WTC11 (cell line): ENCODE data around the gene ZNF414. TPM values are rescaled to one million over a fixed set of nuclear protein-coding genes. Genes with fewer than 3 reads are reported as not detected.
A peak's percentile ranks its signal among the peaks of the same experiment; 100 is the strongest.

Experiments used
- AFF4 ChIP-seq: sonication (generic); formaldehyde crosslinking; IDR thresholded peaks from 2 replicates; pipeline ENCODE4 v1.8.1; 2023; ENCODE audit warnings: mild to moderate bottlenecking, missing genetic modification reagents, borderline replicate concordance
- CREM ChIP-seq: sonication (generic); formaldehyde crosslinking; IDR thresholded peaks from 2 replicates; pipeline ENCODE4 v1.8.1; 2022; ENCODE audit warnings: mild to moderate bottlenecking, missing genetic modification reagents, moderate library complexity
- EMX1 ChIP-seq: fragments of 250-450 bp; sonication (Bioruptor Pico); IDR thresholded peaks from 2 replicates; pipeline ENCODE4 v1.8.0; 2021; ENCODE audit warnings: mild to moderate bottlenecking
- ESRRA ChIP-seq: sonication (generic); formaldehyde crosslinking; IDR thresholded peaks from 2 replicates; pipeline ENCODE4 v1.8.1; 2022; ENCODE audit warnings: mild to moderate bottlenecking, missing genetic modification reagents, borderline replicate concordance
- FOXJ3 ChIP-seq: sonication (generic); formaldehyde crosslinking; IDR thresholded peaks from 2 replicates; pipeline ENCODE4 v1.9.0; 2021; ENCODE audit warnings: missing genetic modification reagents, mild to moderate bottlenecking, borderline replicate concordance
- FOXP1 ChIP-seq: sonication (generic); formaldehyde crosslinking; IDR thresholded peaks from 2 replicates; pipeline ENCODE4 v1.8.0; 2022; ENCODE audit warnings: missing genetic modification reagents, mild to moderate bottlenecking, moderate library complexity, borderline replicate concordance
- GABPB1 ChIP-seq: sonication (generic); formaldehyde crosslinking; IDR thresholded peaks from 2 replicates; pipeline ENCODE4 v1.8.1; 2023; ENCODE audit warnings: mild to moderate bottlenecking, missing genetic modification reagents
- IRF1 ChIP-seq: sonication (generic); formaldehyde crosslinking; IDR thresholded peaks from 2 replicates; pipeline ENCODE4 v1.8.0; 2023; ENCODE audit warnings: missing genetic modification reagents
- JAZF1 ChIP-seq: fragments of 250-450 bp; sonication (Bioruptor Pico); IDR thresholded peaks from 2 replicates; pipeline ENCODE4 v1.9.0; 2021; ENCODE audit warnings: moderate library complexity, mild to moderate bottlenecking, inconsistent platforms
- MAX ChIP-seq: sonication (generic); formaldehyde crosslinking; IDR thresholded peaks from 2 replicates; pipeline ENCODE4 v1.8.0; 2022; ENCODE audit warnings: mild to moderate bottlenecking, missing genetic modification reagents
- NFE2L1 ChIP-seq: sonication (generic); formaldehyde crosslinking; IDR thresholded peaks from 2 replicates; pipeline ENCODE4 v1.8.1; 2023; ENCODE audit warnings: missing genetic modification reagents
- PREB ChIP-seq: sonication (generic); formaldehyde crosslinking; IDR thresholded peaks from 2 replicates; pipeline ENCODE4 v1.8.1; 2022; ENCODE audit warnings: mild to moderate bottlenecking, missing genetic modification reagents, moderate library complexity, borderline replicate concordance
- RELA ChIP-seq: sonication (generic); formaldehyde crosslinking; IDR thresholded peaks from 2 replicates; pipeline ENCODE4 v1.8.1; 2022; ENCODE audit warnings: missing genetic modification reagents, mild to moderate bottlenecking, borderline replicate concordance
- ZNF138 ChIP-seq: sonication (generic); formaldehyde crosslinking; conservative IDR thresholded peaks from 2 replicates; pipeline ENCODE4 v1.8.1; 2022; ENCODE audit warnings: mild to moderate bottlenecking, moderate library complexity, missing genetic modification reagents
- ZNF263 ChIP-seq: sonication (generic); formaldehyde crosslinking; IDR thresholded peaks from 2 replicates; pipeline ENCODE4 v1.8.1; 2022; ENCODE audit warnings: low read depth, mild to moderate bottlenecking, moderate library complexity, missing genetic modification reagents
- ZNF317 ChIP-seq: sonication (generic); formaldehyde crosslinking; IDR thresholded peaks from 2 replicates; pipeline ENCODE4 v1.8.1; 2023; ENCODE audit warnings: low read depth, mild to moderate bottlenecking, moderate library complexity, missing genetic modification reagents, borderline replicate concordance
- ZNF423 ChIP-seq: fragments of 250-450 bp; sonication (Bioruptor Pico); IDR thresholded peaks from 2 replicates; pipeline ENCODE4 v2.1.2; 2022; ENCODE audit warnings: mild to moderate bottlenecking, moderate library complexity
- total RNA-seq: library from RNA; stranded (reverse); gene quantifications from 3 replicates; pipeline ENCODE4 v1.2.3, GENCODE V29; 2021
- TF ChIP-seq, protein P1 (sequence below): sonication (generic); formaldehyde crosslinking; IDR thresholded peaks from 2 replicates; pipeline ENCODE4 v1.8.0; 2023; ENCODE audit warnings: mild to moderate bottlenecking, missing genetic modification reagents
- TF ChIP-seq, protein P2 (sequence below): sonication (generic); formaldehyde crosslinking; IDR thresholded peaks from 2 replicates; pipeline ENCODE4 v1.8.0; 2022; ENCODE audit warnings: missing genetic modification reagents
- TF ChIP-seq, protein P3 (sequence below): sonication (generic); formaldehyde crosslinking; IDR thresholded peaks from 2 replicates; pipeline ENCODE4 v1.8.1; 2022; ENCODE audit warnings: low read depth, missing genetic modification reagents, borderline replicate concordance
- TF ChIP-seq, protein P4 (sequence below): sonication (generic); formaldehyde crosslinking; IDR thresholded peaks from 2 replicates; pipeline ENCODE4 v1.8.0; 2022; ENCODE audit warnings: mild to moderate bottlenecking, missing genetic modification reagents
- TF ChIP-seq, protein P5 (sequence below): sonication (generic); formaldehyde crosslinking; IDR thresholded peaks from 2 replicates; pipeline ENCODE4 v1.8.1; 2023; ENCODE audit warnings: mild to moderate bottlenecking, missing genetic modification reagents, moderate library complexity

Gene ZNF414
- total RNA-seq, 1 experiment from 2014 or later: 38.2 TPM

DNA sequence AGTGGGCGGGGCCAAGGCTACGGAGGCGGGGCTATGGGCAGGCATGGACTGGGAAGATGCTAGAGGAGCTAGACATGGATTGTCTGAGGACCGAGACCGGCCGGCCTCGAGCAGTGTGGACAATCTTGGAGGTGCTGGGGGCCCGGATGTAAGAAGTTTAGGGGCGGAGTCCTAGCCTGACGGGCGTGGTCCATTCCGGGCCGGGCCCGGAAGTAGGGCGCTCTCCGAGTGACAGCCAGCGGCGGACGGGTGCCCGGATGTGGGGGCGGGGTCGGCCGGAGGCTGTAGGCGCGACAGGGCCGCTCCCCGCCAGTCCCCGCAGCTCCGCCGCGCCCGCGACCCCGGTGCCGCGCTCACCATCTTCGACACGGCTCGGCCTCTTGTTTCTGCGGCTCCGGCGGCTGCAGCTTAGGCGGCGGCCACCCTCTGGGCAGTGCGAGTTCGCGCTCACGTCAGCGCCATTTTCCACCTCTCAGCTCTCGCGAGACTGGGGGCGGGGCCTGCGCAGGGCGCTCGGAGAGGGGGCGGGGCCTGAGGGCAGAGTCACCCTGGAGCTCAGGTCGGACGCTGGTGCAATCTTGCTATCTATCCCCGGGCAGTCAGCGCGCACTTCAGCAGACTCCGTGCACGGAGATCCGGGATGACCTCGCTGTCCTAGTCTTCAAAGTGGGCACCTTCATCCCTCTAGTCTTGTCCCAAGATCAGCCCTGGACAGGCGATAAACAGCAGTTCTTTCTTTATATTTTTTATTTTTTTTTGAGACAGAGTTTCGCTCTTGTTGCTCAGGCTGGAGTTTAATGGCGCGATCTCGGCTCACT is at the start of gene ZNF414 (continued):
- TF ChIP-seq AFF4 (no peak), ESRRA (CRISPR knock-in tag) (no peak), FOXP1 (CRISPR knock-in tag) (peak; percentile 89; the same call in 1 of the 2 replicates), CREM (CRISPR knock-in tag) (no peak; the same call in 1 of the 2 replicates), NFE2L1 (CRISPR knock-in tag) (no peak), IRF1 (CRISPR knock-in tag) (no peak), ZNF423 (CRISPR knock-in tag) (no peak), PREB (no peak), MAX (CRISPR knock-in tag) (peak; percentile 73), EMX1 (CRISPR knock-in tag) (no peak), ZNF263 (CRISPR knock-in tag) (no peak), RELA (CRISPR knock-in tag) (no peak), ZNF317 (CRISPR knock-in tag) (no peak), ZNF138 (CRISPR knock-in tag) (no peak), FOXJ3 (CRISPR knock-in tag) (no peak), GABPB1 (peak; percentile 86), JAZF1 (CRISPR knock-in tag) (no peak)
- TF ChIP-seq, protein P1, sequence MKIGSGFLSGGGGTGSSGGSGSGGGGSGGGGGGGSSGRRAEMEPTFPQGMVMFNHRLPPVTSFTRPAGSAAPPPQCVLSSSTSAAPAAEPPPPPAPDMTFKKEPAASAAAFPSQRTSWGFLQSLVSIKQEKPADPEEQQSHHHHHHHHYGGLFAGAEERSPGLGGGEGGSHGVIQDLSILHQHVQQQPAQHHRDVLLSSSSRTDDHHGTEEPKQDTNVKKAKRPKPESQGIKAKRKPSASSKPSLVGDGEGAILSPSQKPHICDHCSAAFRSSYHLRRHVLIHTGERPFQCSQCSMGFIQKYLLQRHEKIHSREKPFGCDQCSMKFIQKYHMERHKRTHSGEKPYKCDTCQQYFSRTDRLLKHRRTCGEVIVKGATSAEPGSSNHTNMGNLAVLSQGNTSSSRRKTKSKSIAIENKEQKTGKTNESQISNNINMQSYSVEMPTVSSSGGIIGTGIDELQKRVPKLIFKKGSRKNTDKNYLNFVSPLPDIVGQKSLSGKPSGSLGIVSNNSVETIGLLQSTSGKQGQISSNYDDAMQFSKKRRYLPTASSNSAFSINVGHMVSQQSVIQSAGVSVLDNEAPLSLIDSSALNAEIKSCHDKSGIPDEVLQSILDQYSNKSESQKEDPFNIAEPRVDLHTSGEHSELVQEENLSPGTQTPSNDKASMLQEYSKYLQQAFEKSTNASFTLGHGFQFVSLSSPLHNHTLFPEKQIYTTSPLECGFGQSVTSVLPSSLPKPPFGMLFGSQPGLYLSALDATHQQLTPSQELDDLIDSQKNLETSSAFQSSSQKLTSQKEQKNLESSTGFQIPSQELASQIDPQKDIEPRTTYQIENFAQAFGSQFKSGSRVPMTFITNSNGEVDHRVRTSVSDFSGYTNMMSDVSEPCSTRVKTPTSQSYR (CRISPR knock-in tag): peak; percentile 51; the same call in 1 of the 2 replicates
- TF ChIP-seq, protein P2, sequence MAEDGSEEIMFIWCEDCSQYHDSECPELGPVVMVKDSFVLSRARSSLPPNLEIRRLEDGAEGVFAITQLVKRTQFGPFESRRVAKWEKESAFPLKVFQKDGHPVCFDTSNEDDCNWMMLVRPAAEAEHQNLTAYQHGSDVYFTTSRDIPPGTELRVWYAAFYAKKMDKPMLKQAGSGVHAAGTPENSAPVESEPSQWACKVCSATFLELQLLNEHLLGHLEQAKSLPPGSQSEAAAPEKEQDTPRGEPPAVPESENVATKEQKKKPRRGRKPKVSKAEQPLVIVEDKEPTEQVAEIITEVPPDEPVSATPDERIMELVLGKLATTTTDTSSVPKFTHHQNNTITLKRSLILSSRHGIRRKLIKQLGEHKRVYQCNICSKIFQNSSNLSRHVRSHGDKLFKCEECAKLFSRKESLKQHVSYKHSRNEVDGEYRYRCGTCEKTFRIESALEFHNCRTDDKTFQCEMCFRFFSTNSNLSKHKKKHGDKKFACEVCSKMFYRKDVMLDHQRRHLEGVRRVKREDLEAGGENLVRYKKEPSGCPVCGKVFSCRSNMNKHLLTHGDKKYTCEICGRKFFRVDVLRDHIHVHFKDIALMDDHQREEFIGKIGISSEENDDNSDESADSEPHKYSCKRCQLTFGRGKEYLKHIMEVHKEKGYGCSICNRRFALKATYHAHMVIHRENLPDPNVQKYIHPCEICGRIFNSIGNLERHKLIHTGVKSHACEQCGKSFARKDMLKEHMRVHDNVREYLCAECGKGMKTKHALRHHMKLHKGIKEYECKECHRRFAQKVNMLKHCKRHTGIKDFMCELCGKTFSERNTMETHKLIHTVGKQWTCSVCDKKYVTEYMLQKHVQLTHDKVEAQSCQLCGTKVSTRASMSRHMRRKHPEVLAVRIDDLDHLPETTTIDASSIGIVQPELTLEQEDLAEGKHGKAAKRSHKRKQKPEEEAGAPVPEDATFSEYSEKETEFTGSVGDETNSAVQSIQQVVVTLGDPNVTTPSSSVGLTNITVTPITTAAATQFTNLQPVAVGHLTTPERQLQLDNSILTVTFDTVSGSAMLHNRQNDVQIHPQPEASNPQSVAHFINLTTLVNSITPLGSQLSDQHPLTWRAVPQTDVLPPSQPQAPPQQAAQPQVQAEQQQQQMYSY: no peak
- TF ChIP-seq, protein P3, sequence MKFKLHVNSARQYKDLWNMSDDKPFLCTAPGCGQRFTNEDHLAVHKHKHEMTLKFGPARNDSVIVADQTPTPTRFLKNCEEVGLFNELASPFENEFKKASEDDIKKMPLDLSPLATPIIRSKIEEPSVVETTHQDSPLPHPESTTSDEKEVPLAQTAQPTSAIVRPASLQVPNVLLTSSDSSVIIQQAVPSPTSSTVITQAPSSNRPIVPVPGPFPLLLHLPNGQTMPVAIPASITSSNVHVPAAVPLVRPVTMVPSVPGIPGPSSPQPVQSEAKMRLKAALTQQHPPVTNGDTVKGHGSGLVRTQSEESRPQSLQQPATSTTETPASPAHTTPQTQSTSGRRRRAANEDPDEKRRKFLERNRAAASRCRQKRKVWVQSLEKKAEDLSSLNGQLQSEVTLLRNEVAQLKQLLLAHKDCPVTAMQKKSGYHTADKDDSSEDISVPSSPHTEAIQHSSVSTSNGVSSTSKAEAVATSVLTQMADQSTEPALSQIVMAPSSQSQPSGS (CRISPR knock-in tag): no peak
- TF ChIP-seq, protein P4, sequence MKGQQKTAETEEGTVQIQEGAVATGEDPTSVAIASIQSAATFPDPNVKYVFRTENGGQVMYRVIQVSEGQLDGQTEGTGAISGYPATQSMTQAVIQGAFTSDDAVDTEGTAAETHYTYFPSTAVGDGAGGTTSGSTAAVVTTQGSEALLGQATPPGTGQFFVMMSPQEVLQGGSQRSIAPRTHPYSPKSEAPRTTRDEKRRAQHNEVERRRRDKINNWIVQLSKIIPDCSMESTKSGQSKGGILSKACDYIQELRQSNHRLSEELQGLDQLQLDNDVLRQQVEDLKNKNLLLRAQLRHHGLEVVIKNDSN (CRISPR knock-in tag): peak; percentile 24; the same call in 1 of the 2 replicates
- TF ChIP-seq, protein P5, sequence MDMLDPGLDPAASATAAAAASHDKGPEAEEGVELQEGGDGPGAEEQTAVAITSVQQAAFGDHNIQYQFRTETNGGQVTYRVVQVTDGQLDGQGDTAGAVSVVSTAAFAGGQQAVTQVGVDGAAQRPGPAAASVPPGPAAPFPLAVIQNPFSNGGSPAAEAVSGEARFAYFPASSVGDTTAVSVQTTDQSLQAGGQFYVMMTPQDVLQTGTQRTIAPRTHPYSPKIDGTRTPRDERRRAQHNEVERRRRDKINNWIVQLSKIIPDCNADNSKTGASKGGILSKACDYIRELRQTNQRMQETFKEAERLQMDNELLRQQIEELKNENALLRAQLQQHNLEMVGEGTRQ (CRISPR knock-in tag): no peak
